ENCODE results near the gene MAN1C1.

DNA sequence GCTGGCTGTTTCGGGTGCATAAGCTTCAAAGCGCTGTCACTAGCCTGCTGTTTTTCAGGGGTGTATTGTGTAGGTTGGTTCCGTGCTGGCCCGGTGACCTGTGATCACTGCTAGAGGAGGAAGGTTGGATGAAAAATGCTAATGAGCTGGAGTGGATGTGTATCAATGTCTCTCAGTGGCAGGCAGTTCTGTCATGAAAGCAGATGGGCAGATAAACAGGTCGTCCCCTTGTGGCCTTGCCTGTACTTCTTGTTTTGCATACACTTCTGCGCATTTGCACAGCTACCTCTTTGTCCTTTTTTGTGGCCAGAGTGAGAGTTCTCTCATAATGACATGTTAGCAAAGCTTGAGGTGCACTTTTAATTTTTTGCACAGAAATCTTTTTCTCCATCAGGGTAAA is 186.3 kb downstream of the MAN1C1 start:
- TF ChIP-seq POLR2A (IDR thresholded peaks at IDR 0.05): no peak
- TF ChIP-seq, protein P1, sequence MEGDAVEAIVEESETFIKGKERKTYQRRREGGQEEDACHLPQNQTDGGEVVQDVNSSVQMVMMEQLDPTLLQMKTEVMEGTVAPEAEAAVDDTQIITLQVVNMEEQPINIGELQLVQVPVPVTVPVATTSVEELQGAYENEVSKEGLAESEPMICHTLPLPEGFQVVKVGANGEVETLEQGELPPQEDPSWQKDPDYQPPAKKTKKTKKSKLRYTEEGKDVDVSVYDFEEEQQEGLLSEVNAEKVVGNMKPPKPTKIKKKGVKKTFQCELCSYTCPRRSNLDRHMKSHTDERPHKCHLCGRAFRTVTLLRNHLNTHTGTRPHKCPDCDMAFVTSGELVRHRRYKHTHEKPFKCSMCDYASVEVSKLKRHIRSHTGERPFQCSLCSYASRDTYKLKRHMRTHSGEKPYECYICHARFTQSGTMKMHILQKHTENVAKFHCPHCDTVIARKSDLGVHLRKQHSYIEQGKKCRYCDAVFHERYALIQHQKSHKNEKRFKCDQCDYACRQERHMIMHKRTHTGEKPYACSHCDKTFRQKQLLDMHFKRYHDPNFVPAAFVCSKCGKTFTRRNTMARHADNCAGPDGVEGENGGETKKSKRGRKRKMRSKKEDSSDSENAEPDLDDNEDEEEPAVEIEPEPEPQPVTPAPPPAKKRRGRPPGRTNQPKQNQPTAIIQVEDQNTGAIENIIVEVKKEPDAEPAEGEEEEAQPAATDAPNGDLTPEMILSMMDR (IDR thresholded peaks at IDR 0.05): no peak
